Hematopoietic multipotent progenitor cell treated with erythropoietin and hydrocortisone succinate and interleukin-3 and kit ligand, for 17 days (in vitro differentiated cells): ENCODE measurements around the gene ATOH1.

Experiments
- DNase-seq: peaks from one replicate; pipeline ENCODE4 v3.0.0-alpha.2; 2015; ENCODE audit warnings: low spot score

ATOH1 gene

GRCh38 chr4:93835929-93836328 lies 7.4 kb downstream of the ATOH1 start:
- DNase-seq, result no peak

DNA sequence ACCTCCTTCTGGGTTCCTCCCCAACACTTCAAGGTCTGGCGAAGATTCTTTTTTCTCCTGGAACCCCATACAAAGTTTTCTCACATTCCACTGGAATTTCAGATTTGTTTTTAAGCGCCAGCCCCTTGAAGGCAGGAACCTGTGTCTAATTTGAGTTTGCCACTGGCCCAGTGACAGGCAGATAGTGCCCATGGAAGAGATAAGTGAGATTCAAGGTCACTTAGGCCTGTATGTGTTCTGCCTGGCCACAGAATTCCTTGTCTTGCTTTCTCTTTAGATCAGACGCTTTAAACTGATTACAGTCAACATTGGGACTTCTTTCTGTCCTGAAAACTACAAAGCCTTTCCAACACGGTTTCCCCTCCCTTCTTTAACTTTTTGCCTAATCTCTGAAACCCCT lies 11.2 kb downstream of the ATOH1 start:
- DNase-seq, result no peak

DNA sequence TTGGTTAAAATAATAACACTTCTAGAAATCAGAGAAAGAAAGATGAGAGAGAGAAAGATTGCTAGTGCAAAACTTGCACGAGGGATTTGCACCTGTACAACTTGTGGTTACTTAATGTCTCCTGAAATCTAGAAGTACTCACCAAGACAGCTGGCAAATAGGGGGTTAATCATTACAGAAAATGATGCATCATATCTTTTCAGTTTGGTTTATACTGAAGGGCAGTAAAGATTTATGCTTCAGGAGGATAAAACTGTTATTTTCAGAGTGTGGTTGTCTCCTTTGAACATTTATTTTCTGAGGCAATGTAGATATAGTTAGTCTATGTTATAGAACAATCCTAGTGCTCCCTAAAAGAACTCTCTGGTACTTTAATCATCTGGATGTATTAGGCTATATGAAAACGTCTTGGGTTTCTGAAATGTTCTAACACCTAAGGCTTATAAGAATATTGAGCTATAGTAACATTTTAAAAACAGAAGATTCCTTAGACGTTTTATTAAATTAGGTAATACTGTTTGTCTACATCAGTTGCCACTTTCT lies 13.3 kb downstream of the ATOH1 start:
- DNase-seq, result no peak

DNA sequence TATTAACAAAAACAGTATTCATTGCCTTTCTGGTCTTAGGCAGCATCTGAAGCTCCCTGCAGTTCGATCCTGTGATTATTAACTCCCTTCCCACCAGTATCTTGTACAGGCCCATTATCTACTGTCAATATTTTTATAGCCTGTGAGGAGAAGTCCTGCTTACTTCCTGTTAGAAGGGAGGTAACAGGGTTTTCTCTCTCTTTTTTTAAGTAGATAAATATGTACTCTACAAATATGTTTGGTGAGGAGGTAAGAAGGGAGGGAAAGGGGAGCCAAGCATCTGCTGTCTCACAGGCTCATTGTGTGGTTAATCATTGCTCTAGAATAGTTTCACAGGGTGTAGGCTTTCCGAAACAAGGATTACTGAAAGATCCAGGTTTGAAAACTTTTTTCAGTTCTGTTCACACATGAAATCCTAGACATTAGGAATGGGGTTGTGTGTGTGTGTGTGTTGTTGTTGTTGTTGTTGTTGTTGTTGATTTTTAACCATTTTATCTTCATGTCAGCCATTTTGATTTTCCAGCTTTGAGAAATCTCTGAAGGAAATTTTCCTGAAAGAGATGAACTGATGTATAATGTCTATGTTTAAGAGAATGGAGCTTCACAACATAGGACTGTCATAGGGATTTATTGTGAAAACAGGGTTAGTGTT lies 14.2 kb downstream of the ATOH1 start:
- no peak for DNase-seq

DNA sequence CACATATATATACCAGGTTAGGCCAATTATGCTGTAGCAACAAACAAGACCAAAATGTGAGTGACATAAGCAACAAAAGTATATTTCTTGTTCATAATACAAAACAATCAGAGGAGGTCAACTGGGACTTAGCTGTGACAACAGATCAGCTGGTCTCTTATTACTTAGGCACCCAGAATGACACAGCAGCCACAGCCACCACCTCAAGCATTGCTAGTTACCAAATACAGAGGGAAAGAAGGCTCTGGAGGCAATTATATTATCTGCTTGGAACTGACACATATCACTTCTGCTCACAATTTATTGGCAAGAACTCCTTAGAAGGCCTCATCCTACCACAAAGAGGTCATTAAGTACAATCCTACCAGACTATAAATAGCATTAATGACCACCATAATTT lies 15.2 kb downstream of the ATOH1 start:
- no peak for DNase-seq

DNA sequence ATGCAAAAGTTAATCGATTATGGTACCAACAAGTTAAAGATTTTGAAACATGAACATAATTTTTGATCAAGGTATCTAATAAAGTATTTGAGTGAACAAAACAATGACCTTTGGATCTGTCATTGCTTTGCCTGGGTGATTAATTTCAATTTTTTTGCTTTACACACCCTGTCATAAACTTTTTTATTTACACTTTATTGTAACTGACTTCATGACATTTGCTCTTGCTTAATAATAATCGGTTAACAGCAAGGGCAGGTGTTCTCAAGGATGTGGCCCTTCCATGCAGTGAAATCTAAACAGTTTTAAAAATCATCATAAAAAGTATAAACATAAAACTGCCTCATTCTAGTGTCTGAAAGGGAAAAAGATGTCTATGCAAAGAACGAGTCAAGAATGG lies 24.1 kb downstream of the ATOH1 start:
- DNase-seq, result no peak

GRCh38 chr4:93855926-93856325 lies 27.4 kb downstream of the ATOH1 start:
- DNase-seq, result no peak

DNA sequence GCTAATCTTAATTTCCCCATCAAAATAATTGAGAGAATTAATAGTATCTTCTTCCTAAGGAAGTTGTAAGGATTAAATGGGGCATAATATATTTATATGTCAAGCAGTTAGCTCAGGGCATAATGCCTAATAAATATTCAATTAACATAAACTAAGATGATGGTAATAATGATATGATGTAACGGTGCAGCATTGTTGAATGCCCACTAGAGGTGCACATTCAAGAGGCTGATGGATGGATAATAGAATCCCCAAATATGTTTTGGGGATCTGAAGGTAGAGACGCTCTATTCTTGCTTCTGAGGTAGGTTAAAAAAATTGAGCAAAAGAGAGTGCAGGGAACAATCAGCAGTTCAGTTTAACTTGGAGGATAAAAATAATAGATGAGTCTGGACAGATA lies 37.1 kb downstream of the ATOH1 start:
- no peak for DNase-seq

DNA sequence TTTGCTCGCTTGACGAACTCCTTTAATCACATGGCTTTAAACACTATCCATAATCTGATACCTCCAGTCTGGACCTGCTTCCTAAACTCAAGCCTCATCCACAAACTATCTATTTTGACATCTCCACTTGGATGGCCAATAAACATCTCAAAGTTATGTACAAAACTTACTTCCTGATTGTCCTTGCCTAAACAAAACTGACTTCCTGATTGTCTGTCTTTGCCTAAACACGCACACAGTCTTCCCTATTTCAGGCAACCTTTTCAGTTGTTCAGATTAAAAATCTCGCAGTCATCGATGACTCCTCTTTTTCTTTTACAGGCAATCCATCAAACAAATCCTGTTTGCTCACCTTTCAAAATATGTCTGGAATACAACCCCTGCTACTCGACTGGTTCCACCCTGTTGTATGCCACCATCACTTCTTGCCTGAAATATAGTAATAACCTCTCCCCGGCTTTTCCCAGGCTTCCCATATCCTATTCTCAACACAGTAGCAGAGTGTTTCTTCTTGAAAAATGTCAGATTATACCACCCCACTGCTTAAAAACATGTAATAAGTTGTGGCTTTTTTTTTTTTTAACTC lies 39.0 kb downstream of the ATOH1 start:
- DNase-seq, result no peak

DNA sequence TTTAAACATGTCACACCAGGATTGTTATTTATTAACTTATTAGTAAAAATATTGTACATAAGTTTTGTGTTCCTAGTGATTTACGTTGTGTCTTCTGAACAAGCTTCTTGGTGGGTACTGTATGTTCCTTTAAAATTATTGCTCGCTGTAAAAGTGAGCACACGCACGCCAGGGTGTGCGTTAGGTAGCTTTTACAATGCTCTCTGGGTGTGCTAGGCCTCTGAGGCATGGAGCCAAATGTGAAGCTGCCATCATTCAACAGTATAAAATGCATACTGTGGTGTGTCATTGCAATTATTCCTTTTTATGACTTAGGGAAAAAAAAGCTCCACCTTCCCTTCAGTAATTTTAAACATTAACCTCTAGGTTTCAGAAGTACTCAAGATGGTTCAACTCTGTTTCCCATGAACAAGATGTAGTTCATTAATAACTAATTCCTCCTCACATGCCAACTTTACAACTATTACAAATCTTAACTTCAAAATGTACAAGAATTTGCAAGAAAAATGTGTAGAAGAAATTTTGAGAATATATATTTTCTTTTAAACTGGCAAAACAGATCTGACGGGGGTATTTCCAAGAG lies 42.4 kb downstream of the ATOH1 start:
- DNase-seq, result no peak

DNA sequence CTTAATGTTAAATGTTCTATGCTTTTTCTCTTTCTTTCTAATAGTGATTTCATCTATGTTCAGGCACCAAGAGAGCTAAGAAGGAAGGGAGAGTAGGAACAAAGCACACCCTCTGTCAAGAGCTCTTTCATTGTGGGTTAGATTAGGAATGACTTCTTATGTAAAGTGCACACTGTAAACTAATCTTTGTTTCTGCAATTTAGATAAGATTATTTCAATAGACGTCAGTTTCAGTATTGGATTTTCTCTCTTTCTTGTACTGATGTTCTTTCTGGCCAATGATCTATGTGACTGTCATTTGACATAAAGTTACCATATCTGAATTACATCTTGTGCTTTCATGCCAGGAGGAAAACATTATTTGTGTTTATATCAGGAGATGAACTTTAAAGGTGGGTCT lies 48.2 kb downstream of the ATOH1 start:
- no peak for DNase-seq

DNA sequence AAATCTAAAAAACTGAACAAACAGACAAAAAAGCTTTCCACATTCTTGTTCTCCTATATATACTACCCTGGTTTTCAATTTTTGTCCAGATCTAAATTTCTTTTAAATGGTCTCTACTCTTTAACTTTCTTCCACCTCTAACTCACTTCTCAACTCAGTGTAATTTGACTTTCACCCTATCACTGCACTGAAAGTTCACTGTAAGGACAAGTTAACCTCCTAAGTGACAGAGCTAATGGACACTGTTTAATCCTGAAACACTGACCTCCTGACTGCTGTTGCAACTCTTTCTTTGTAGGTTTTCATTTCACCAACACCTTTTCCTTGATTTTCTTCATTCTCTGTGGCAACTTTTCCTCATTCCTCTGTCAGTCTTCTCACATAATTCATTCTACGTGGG lies 50.0 kb downstream of the ATOH1 start:
- no peak for DNase-seq

- no peak for DNase-seq
These were observed 51.4 kb downstream of the ATOH1 start for GRCh38 chr4:93879919-93880318.
